Muscle layer of duodenum (tissue), 2 donors: ENCODE measurements around the gene TEKT3.
A peak's percentile ranks its signal among the peaks of the same experiment; 100 is the strongest.

Source experiments
- H3K27ac ChIP-seq: one replicate; pipeline ENCODE4 v1.7.0; 2013; ENCODE audit warnings: mild to moderate bottlenecking, low read length
- H3K27me3 ChIP-seq: one replicate; pipeline ENCODE4 v1.7.0; 2013; ENCODE audit warnings: low read depth, mild to moderate bottlenecking, control low read depth, low read length
- H3K36me3 ChIP-seq, 2 donors: one replicate each; pipeline ENCODE4 v1.7.0; 2013; ENCODE audit warnings: low read length in 2 of 2, control low read depth in 1 of 2, mild to moderate bottlenecking in 1 of 2; ENCODE audit not compliant: insufficient read depth in 2 of 2, control insufficient read depth in 1 of 2
- H3K4me1 ChIP-seq, 2 donors: one replicate each; pipeline ENCODE4 v1.7.0; 2013; ENCODE audit warnings: low read length in 2 of 2, mild to moderate bottlenecking in 2 of 2, control low read depth in 1 of 2, moderate library complexity in 1 of 2; ENCODE audit not compliant: insufficient read depth in 2 of 2, control insufficient read depth in 1 of 2
- H3K4me3 ChIP-seq, 2 donors: one replicate each; pipeline ENCODE4 v1.7.0; 2013; ENCODE audit warnings: low read length in 2 of 2, low read depth in 1 of 2, mild to moderate bottlenecking in 1 of 2
- H3K9me3 ChIP-seq, 2 donors: one replicate each; pipeline ENCODE4 v1.7.0; 2013; ENCODE audit warnings: low read length in 2 of 2, control low read depth in 1 of 2, mild to moderate bottlenecking in 1 of 2; ENCODE audit not compliant: control insufficient read depth in 1 of 2
- donor health status: healthy.

Gene TEKT3

GRCh38 chr17:15293558-15293957 is 47.8 kb downstream of the TEKT3 start:
- no peak overlapping the region for H3K4me3 ChIP-seq
- no peaks in the 10 kb centered on the region for H3K27me3 ChIP-seq
- no peaks in the 10 kb centered on the region for H3K36me3 ChIP-seq
- no peaks in the 10 kb centered on the region for H3K4me1 ChIP-seq
- H3K27ac ChIP-seq: no peak overlapping the region
- no peaks in the 10 kb centered on the region for H3K9me3 ChIP-seq

GRCh38 chr17:15291674-15292361 is 49.6 kb downstream of the TEKT3 start:
- Histone ChIP-seq H3K27ac (no peak overlapping the region), H3K36me3 (no peaks in the 10 kb centered on the region), H3K4me1 (peaks cover 0 to 5% of the 10 kb centered on the region in 2 donors), H3K4me3 (no peak overlapping the region), H3K27me3 (no peaks in the 10 kb centered on the region), H3K9me3 (no peaks in the 10 kb centered on the region)

GRCh38 chr17:15290605-15291004 is 50.8 kb downstream of the TEKT3 start:
- Histone ChIP-seq H3K4me1 (peaks cover 0 to 5% of the 10 kb centered on the region in 2 donors), H3K36me3 (no peaks in the 10 kb centered on the region), H3K27me3 (no peaks in the 10 kb centered on the region), H3K27ac (no peak overlapping the region), H3K4me3 (no peak overlapping the region), H3K9me3 (no peaks in the 10 kb centered on the region)

GRCh38 chr17:15289285-15290183 is 51.9 kb downstream of the TEKT3 start:
- Histone ChIP-seq H3K9me3 (no peaks in the 10 kb centered on the region), H3K27ac (no peak overlapping the region), H3K4me1 (peaks cover 0 to 5% of the 10 kb centered on the region in 2 donors), H3K4me3 (no peak overlapping the region), H3K36me3 (no peaks in the 10 kb centered on the region), H3K27me3 (no peaks in the 10 kb centered on the region)

GRCh38 chr17:15288859-15289258 is 52.5 kb downstream of the TEKT3 start:
- H3K9me3 ChIP-seq: no peaks in the 10 kb centered on the region
- H3K4me3 ChIP-seq: no peak overlapping the region
- no peaks in the 10 kb centered on the region for H3K27me3 ChIP-seq
- peaks cover 0 to 5% of the 10 kb centered on the region in 2 donors for H3K4me1 ChIP-seq
- H3K27ac ChIP-seq: no peak overlapping the region
- no peaks in the 10 kb centered on the region for H3K36me3 ChIP-seq

- H3K9me3 ChIP-seq: no peaks in the 10 kb centered on the region
- H3K36me3 ChIP-seq: no peaks in the 10 kb centered on the region
- peak overlapping the region in 1 of 2 donors; percentile 4 for H3K4me3 ChIP-seq
- H3K27me3 ChIP-seq: no peaks in the 10 kb centered on the region
- H3K27ac ChIP-seq: no peak overlapping the region
- H3K4me1 ChIP-seq: peaks cover 0 to 5% of the 10 kb centered on the region in 2 donors
Observed at GRCh38 chr17:15287538-15288267, 53.7 kb downstream of the TEKT3 start.

- Histone ChIP-seq H3K27ac (no peak overlapping the region), H3K4me3 (no peak overlapping the region), H3K36me3 (no peaks in the 10 kb centered on the region), H3K27me3 (no peaks in the 10 kb centered on the region), H3K4me1 (peaks cover 0 to 5% of the 10 kb centered on the region in 2 donors), H3K9me3 (no peaks in the 10 kb centered on the region)
Observed at GRCh38 chr17:15285466-15285865, 55.9 kb downstream of the TEKT3 start.

GRCh38 chr17:15284537-15284936 is 56.9 kb downstream of the TEKT3 start:
- Histone ChIP-seq H3K4me3 (no peak overlapping the region), H3K9me3 (no peaks in the 10 kb centered on the region), H3K4me1 (peaks cover 0 to 5% of the 10 kb centered on the region in 2 donors), H3K27me3 (no peaks in the 10 kb centered on the region), H3K27ac (no peak overlapping the region), H3K36me3 (no peaks in the 10 kb centered on the region)

- Histone ChIP-seq H3K4me1 (peaks cover 0 to 5% of the 10 kb centered on the region in 2 donors), H3K4me3 (no peak overlapping the region), H3K27me3 (no peaks in the 10 kb centered on the region), H3K27ac (no peak overlapping the region), H3K9me3 (no peaks in the 10 kb centered on the region), H3K36me3 (no peaks in the 10 kb centered on the region)
Observed at GRCh38 chr17:15284107-15284506, 57.3 kb downstream of the TEKT3 start.

- Histone ChIP-seq H3K9me3 (no peaks in the 10 kb centered on the region), H3K4me1 (no peaks in the 10 kb centered on the region), H3K36me3 (no peaks in the 10 kb centered on the region), H3K27me3 (no peaks in the 10 kb centered on the region), H3K4me3 (no peak overlapping the region), H3K27ac (no peak overlapping the region)
Observed at GRCh38 chr17:15281909-15282308, 59.5 kb downstream of the TEKT3 start.

GRCh38 chr17:15278924-15279477 is 62.4 kb downstream of the TEKT3 start:
- H3K4me1 ChIP-seq: no peaks in the 10 kb centered on the region
- no peaks in the 10 kb centered on the region for H3K27me3 ChIP-seq
- peak overlapping the region; percentile 4 for H3K27ac ChIP-seq
- no peaks in the 10 kb centered on the region for H3K36me3 ChIP-seq
- no peaks in the 10 kb centered on the region for H3K9me3 ChIP-seq
- H3K4me3 ChIP-seq: peak overlapping the region in 1 of 2 donors; percentile 15
